DOHH2 (cell line): ENCODE results near the gene MYO18B.

Source experiments
- H3F3A ChIP-seq: fragments of 200-600 bp; sonication (generic), shearing (Covaris generic); 2 replicates; pipeline ENCODE4 v1.6.0; 2016; ENCODE audit warnings: antibody characterized with exemption, mild to moderate bottlenecking; ENCODE audit not compliant: control insufficient read depth, insufficient read depth
- H3K27ac ChIP-seq: fragments of 200-600 bp; sonication (generic); 2 replicates; pipeline ENCODE4 v1.5.1; 2014; ENCODE audit warnings: low read depth, mild to moderate bottlenecking, low read length, moderate library complexity
- H3K27me3 ChIP-seq: fragments of 200-600 bp; sonication (generic); 2 replicates; pipeline ENCODE4 v1.6.1; 2014; ENCODE audit warnings: mild to moderate bottlenecking, low read length, mixed read lengths; ENCODE audit not compliant: control insufficient read depth
- H3K36me3 ChIP-seq: fragments of 200-600 bp; sonication (generic); 2 replicates; pipeline ENCODE4 v1.6.1; 2014; ENCODE audit warnings: mild to moderate bottlenecking, low read length, moderate library complexity, mixed read lengths; ENCODE audit not compliant: control insufficient read depth
- H3K4me1 ChIP-seq: fragments of 200-600 bp; sonication (generic); 2 replicates; pipeline ENCODE4 v1.6.1; 2014; ENCODE audit warnings: mild to moderate bottlenecking, low read length, mixed read lengths; ENCODE audit not compliant: control insufficient read depth
- H3K4me2 ChIP-seq: fragments of 200-600 bp; sonication (generic); 2 replicates; pipeline ENCODE4 v1.6.0; 2014; ENCODE audit warnings: mild to moderate bottlenecking, low read length, moderate library complexity
- H3K4me3 ChIP-seq: fragments of 200-600 bp; sonication (generic); 2 replicates; pipeline ENCODE4 v1.5.1; 2014; ENCODE audit warnings: mild to moderate bottlenecking, low read length, mixed read lengths
- H3K79me2 ChIP-seq: fragments of 200-600 bp; sonication (generic); 2 replicates; pipeline ENCODE4 v1.6.1; 2014; ENCODE audit warnings: mild to moderate bottlenecking, low read length, mixed read lengths; ENCODE audit not compliant: control insufficient read depth
- H3K9me2 ChIP-seq: fragments of 200-600 bp; sonication (generic); replicated peaks from 2 replicates; pipeline ENCODE4 v1.6.1; 2014; ENCODE audit warnings: mild to moderate bottlenecking, low read length, mixed read lengths; ENCODE audit not compliant: control insufficient read depth
- H3K9me3 ChIP-seq: fragments of 200-600 bp; sonication (generic); 2 replicates; pipeline ENCODE4 v1.6.1; 2014; ENCODE audit warnings: antibody characterized with exemption, low read length, mixed read lengths; ENCODE audit not compliant: control insufficient read depth, insufficient read depth
- H4K20me1 ChIP-seq: fragments of 200-600 bp; sonication (generic); 2 replicates; pipeline ENCODE4 v1.6.0; 2014; ENCODE audit warnings: low read depth, mild to moderate bottlenecking, antibody characterized with exemption, low read length, moderate library complexity; ENCODE audit not compliant: control insufficient read depth, insufficient read depth
- CTCF ChIP-seq: fragments of 200-600 bp; sonication (generic); IDR thresholded peaks from one replicate; pipeline ENCODE4 v1.5.1; 2014; ENCODE audit warnings: antibody characterized with exemption, mild to moderate bottlenecking, low read depth, low read length; ENCODE audit not compliant: poor library complexity, severe bottlenecking
- EZH2phosphoT487 ChIP-seq: fragments of 200-600 bp; sonication (generic); IDR thresholded peaks from 2 replicates; pipeline ENCODE4 v1.6.1; 2017; ENCODE audit warnings: borderline replicate concordance, mild to moderate bottlenecking, antibody characterized with exemption, low read length, moderate library complexity, mixed read lengths

MYO18B gene

GRCh38 chr22:25741692-25742626, at the start of gene MYO18B:
TSS of gene MYO18B (plus strand) at chr22:25742188. CDS start at chr22:25761093, 18,905 bp downstream.
- Histone ChIP-seq H3K4me3 (no peak within 1 kb of the TSS), H3F3A (no peaks in the 10 kb centered on the region), H4K20me1 (no peaks in the 10 kb centered on the region), H3K27ac (no peak within 1 kb of the TSS), H3K4me1 (no peaks in the 10 kb centered on the region), H3K9me3 (no peaks in the 10 kb centered on the region), H3K9me2 (no peaks in the 10 kb centered on the region), H3K4me2 (no peak within 1 kb of the TSS), H3K79me2 (no peaks in the 10 kb centered on the region), H3K27me3 (no peaks in the 10 kb centered on the region), H3K36me3 (no peaks in the 10 kb centered on the region)
- TF ChIP-seq CTCF (no peak), EZH2phosphoT487 (no peak)

GRCh38 chr22:25692397-25693267, 49.4 kb upstream of the MYO18B start:
- TF ChIP-seq CTCF (no peak), EZH2phosphoT487 (no peak)
- H3K36me3 ChIP-seq = no peaks in the 10 kb centered on the region

GRCh38 chr22:25693268-25693565, 48.8 kb upstream of the MYO18B start:
- Histone ChIP-seq H3F3A (no peaks in the 10 kb centered on the region), H3K27me3 (no peaks in the 10 kb centered on the region), H3K79me2 (no peaks in the 10 kb centered on the region), H3K27ac (no peak overlapping the region), H3K9me3 (no peaks in the 10 kb centered on the region), H3K4me1 (no peaks in the 10 kb centered on the region), H3K36me3 (no peaks in the 10 kb centered on the region), H3K4me3 (no peak overlapping the region), H3K9me2 (no peaks in the 10 kb centered on the region), H4K20me1 (no peaks in the 10 kb centered on the region), H3K4me2 (no peak overlapping the region)
- TF ChIP-seq CTCF = no peak
- no peak for TF ChIP-seq EZH2phosphoT487

More at GRCh38 chr22:25692397-25693267, 49.4 kb upstream of the MYO18B start:
- no peaks in the 10 kb centered on the region for H3F3A ChIP-seq
- no peaks in the 10 kb centered on the region for H3K9me3 ChIP-seq
- no peak overlapping the region for H3K27ac ChIP-seq
- no peaks in the 10 kb centered on the region for H4K20me1 ChIP-seq
- H3K4me3 ChIP-seq = no peak overlapping the region
- H3K9me2 ChIP-seq = no peaks in the 10 kb centered on the region
- H3K27me3 ChIP-seq = no peaks in the 10 kb centered on the region
- H3K4me1 ChIP-seq = no peaks in the 10 kb centered on the region
- H3K4me2 ChIP-seq = no peak overlapping the region
- no peaks in the 10 kb centered on the region for H3K79me2 ChIP-seq
